Measurements from ENCODE around the gene PCDH19.
"Not testable (repeated sequence)": the region's sequence is repeated elsewhere in the genome, so short reads cannot be mapped to it uniquely, and the experiment has no call there.

The PCDH19 gene, protein sequence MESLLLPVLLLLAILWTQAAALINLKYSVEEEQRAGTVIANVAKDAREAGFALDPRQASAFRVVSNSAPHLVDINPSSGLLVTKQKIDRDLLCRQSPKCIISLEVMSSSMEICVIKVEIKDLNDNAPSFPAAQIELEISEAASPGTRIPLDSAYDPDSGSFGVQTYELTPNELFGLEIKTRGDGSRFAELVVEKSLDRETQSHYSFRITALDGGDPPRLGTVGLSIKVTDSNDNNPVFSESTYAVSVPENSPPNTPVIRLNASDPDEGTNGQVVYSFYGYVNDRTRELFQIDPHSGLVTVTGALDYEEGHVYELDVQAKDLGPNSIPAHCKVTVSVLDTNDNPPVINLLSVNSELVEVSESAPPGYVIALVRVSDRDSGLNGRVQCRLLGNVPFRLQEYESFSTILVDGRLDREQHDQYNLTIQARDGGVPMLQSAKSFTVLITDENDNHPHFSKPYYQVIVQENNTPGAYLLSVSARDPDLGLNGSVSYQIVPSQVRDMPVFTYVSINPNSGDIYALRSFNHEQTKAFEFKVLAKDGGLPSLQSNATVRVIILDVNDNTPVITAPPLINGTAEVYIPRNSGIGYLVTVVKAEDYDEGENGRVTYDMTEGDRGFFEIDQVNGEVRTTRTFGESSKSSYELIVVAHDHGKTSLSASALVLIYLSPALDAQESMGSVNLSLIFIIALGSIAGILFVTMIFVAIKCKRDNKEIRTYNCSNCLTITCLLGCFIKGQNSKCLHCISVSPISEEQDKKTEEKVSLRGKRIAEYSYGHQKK (N-terminal part only)

DNA sequence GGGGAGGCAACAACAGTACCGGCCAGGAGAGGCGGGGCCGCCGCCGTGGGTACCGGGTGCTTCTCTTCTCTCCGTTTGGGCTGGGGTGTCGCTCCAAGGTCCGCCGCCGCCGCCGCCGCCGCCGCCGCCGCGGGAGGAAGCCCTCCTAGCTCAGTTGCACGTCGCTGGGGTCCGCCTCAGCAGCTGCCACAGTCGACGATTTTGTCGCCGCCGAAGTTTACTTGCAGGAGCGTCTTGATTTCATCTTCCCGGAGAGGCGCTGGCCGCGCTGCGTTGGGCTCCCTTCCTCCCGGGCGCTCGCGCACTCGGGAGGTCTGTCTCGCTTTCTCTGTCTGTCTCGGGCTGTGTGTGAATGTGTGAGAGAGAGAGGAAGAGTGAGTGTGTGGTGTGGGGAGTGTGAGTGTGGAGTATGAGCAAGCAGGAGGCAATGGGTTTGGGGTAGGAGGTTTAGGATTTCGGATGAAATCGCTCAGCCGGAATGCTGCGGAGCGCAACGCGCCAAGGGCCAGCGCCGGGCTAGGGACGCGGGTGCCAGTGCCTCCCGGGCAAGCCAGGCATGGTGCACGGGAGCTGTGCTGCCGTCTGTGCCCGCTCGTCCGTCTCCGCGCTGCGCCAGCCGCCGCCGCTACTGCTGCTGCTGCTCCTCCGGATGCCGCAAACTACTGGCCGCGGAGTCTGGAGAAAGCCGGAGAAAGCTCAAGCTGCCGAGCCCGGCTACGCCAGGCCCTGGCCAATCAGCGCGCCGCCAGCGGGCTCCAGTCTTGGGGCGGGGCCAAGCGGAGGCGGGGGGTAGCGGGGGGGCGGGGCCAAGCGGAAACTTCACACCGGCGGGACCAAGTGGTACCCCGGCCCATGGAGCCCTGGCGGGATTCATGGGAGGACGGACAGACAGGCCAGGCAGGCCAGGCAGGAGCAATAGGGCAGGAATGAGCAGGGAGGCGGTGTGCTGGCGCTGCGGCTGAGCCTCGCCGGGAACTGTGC, at the start of gene PCDH19:
Gene PCDH19 (minus strand): TSS at position 664 of the 981 bp plus-strand sequence. CDS start 1,676 bp downstream, outside the sequence.
- peak; percentile 39 for DNase-seq (ENCODE audit: low spot score)

DNA sequence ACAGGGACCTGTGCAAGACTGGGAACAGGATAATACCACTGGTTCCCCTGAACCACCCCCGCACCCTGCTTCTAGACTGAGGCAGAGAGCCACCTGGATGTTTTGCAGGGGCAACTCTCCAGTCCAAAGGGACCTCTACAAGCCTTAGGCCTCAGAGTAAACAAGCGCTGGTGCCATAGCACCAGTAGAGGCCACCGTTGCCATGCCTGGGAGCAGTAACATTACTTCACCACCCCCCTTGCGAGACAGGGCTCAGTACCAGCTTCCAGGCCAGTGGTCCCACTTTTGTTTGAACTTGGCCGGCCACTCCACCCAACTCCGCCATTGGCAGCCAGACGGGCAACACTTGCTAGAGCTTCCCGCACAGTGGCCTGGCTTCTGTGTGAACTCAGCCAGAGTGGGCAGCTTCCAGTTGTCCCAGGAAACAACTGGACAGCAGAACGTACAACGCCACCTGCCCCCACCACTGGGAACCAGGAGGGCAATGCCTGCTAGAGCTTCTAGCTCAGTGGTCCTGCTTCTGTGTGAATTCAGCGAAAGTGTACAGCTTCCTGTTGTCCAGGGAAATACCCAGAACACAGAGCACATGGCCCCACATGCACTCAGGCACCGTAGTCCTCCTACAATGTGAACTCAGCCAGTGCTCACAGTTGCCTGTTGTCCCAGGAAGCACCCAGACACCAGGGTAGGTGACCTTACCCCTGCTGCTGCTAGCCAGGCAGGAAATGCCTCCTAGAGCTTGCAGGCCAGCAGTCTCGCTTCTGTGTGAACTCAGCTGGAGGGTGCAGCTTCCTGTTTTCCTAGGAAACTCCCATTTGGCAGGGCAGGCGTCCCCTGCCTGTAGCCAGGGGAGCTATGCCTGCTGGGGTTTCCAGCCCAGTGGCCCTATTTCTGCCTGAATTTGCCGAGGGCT, 39.9 kb upstream of the PCDH19 start:
- peak; percentile 3 for DNase-seq (ENCODE audit: low spot score)

DNA sequence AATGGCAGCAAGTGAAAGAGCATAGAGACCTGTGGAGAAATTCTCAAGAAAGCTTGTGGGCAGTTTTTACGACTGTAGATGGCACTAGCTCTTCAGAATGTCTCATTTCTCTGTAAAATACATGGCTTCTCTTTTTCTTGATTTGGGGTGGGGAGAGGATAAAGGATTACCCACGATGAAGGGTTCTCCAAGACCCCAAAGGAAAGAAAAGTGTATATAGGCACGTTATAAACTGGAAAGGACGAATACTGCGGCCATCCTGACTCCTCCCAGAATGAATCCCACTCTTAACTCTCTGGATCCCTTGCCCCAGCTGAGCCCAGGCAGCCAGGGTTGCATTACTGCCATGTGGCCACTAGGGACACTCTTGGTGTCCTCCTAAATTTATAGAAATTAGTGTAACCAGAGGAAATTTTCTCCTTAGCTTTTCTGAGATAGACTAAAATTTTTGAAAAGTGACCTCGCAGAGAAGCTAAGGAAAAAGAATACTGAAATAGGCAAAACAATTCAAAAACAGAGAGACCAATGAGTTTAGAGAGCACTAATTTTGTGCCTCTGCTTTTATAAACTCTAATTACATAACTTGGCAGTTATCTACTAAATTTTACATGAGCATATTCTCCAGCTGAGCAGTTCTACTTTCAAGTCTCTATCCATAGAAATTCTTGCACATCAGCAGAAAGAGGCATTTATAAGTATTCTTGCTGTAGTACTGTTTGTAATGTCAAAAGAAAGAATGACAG, 37.8 kb upstream of the PCDH19 start:
- DNase-seq (ENCODE audit: low spot score): peak; percentile 11

DNA sequence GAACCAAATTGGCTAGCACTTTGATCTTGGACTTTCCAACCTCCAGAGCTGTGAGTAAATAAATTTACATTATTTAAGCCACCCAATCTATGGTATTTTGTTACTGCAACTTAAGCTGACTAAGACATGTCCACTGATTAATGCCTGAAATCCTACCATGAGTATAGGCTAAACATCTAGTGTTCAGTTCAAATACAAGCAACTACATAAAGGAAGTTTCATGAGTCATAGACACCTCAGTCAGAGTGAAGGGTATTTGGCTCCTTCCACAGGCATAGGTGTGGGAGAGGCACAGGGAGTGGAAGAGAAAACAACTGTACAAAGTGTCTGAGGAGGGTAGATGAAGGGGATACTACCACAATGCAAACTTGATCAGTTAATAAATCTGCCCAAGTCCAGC, 35.5 kb upstream of the PCDH19 start:
- DNase-seq (ENCODE audit: low spot score): no peak

DNA sequence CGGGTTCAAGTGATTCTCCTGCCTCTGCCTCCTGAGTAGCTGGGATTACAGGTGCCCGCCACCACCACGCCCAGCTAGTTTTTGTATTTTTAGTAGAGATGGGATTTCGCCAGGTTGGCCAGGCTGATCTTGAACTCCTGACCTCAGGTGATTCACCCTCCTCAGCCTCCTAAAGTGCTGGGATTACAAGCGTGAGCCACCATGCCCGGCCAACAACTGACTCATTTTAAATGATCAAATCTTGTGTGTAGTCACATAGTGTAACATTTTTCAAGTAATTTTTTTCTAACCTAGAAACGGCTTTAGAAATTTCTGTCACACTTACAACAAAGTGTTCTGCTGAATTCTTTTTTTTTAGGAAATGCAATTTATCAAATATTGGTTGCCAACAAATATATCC, 31.2 kb upstream of the PCDH19 start:
- DNase-seq (ENCODE audit: low spot score): not testable (repeated sequence)

DNA sequence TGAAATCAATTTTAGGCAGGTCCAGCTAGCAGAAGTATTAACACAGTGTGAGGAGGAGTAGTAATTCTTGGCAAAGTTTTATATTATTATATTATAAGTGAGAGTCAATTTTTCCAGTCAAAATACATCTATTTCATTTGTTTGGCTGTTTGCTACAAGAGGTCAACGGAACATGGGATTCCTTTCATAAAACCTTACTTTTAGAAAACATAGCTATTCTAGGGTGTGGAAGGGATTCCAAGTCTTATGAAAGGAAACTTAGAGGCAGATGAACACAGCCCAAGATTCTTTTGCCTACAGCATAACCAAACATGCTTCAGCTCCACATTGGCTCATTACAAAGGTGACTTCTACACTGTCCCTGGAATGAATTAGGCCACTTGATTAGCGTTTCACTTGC, 29.9 kb upstream of the PCDH19 start:
- no peak for DNase-seq (ENCODE audit: low spot score)

DNA sequence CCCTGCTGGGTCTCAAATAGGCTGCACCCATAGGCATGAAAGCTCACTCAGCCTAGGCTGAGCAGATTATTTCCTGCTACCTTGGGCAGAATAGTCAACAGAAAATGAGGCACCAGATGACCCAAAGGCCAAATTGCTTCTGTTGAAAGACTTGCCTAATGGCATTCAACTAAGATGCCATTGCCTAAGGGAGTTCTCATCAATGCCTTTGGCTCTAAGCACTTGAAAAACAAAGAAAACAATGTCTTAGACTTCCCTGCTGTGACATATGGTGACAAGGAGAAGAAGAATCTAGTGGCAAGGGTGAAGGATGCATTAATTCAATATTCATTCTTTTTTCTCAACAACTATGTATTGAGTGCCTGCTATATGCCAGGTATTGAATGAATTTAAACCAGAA, 25.7 kb upstream of the PCDH19 start:
- DNase-seq (ENCODE audit: low spot score): no peak

DNA sequence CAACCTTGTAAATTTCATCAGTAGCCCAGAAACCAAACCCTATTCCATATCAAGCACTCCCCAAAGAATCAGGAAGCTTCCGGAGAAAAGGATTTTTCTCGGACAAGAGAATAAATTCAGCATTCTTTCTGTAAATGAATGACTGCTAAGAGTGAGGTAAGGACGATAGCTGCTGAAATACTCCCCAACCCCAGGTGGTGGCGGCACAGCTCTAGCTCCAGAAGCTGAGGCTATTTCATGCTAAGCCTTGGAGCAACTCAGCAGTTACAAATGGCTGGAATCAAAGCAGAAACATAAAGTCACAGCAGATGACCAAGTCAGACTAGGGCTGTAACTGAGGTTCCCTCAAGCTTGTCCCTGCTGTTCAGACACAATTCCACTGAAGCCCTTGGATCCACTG, 13.9 kb upstream of the PCDH19 start:
- no peak for DNase-seq (ENCODE audit: low spot score)

DNA sequence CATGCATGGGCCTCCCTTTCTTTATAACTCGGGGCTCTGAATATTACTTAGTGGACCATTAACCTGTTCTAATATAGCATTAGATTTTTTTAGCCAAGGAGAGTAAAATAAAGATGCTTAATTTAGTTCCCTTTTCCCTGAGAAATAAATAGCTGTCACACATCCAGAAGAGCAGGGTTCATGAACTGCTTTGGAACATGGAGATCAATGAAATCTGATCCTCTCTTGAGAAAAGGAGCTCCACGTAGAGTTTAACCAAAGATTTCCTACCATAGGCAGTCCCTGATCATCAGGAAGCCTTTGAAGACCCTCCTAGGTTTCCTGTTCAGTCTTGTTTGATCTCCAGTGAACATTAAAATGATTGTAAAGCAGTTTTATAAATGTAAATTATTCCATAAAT, 8.5 kb upstream of the PCDH19 start:
- no peak for DNase-seq (ENCODE audit: low spot score)

DNA sequence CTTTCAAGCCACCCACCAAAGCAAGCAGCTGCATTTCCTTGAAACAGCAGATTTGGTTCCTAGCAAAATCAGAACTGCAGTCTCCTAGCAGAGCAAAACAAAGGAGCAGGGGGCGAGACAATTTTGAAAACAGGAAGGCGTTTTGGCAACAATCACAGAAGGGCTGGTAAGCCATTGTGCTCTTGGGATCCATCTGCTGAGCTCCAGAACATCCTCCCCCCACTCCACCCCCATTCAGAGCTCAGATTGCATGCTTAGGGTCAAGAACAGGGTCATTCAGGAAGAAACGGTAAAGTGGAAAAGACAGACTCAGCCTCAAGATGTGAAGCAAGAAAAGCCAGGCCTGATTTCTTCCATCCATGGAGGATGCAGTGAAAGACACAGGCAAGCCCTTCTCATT, 7.6 kb upstream of the PCDH19 start:
- DNase-seq (ENCODE audit: low spot score): no peak

DNA sequence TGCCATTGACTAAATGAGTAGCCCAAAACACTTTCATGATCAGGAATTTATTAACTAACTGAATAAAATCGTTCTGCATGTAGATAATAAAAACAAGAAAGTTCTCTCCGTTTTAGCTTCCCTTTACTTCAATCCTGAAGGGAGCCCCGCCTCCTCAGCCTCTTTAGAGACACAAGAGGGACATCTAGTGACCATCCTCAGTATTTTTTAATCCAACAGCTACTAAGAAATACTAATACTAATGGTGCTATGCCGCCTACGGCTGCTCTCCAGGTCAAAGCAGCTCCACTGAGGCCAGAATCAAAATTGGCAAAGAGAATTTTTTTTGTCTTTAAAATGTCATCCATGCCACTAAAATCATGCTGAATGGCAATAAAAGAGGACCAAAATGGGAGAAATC, 3.2 kb upstream of the PCDH19 start:
- DNase-seq (ENCODE audit: low spot score): peak; percentile 51

DNA sequence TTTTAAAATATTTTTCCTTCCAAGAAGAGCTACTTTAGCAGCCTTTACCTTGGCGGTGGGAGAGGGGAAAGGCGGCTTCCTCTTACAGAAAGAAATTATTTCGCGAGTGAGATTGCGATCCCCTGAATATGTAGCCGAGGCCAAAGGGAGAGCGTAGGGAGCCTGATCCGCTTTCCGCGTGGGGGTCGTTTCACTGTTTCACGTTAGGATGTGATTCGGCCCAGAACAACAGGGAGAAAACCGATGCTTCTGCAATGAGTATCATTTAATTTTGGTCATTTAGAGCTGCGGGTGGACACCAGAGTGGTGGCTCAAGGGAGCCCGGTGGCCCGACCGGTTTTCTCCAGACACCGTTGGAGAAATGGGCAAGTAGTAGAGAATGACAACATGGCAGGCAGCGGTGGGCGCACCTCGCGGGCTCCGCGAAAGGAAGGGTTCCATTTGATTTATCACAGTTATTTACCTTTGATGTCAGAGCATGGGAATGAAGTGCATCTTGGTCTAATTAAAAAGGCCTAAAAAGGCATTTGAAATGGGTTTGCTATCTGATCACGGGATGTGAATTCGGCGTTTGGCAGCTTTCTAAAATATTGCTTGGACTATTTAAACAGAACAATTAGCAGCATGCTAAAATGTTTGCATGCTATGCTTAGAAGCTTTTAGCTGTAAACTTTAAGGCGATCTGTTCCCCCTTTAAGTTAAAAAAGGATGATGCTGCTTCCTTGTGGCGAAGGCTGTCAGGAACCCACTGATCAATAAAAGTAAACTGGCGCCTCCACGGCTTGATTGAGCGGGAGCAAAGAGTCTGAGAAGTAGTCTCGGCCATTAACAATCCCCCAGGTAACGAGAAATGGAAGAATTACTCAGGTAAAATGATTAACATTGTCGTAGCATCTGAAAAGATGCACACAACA, 2.0 kb upstream of the PCDH19 start:
- no peak for DNase-seq (ENCODE audit: low spot score)

DNA sequence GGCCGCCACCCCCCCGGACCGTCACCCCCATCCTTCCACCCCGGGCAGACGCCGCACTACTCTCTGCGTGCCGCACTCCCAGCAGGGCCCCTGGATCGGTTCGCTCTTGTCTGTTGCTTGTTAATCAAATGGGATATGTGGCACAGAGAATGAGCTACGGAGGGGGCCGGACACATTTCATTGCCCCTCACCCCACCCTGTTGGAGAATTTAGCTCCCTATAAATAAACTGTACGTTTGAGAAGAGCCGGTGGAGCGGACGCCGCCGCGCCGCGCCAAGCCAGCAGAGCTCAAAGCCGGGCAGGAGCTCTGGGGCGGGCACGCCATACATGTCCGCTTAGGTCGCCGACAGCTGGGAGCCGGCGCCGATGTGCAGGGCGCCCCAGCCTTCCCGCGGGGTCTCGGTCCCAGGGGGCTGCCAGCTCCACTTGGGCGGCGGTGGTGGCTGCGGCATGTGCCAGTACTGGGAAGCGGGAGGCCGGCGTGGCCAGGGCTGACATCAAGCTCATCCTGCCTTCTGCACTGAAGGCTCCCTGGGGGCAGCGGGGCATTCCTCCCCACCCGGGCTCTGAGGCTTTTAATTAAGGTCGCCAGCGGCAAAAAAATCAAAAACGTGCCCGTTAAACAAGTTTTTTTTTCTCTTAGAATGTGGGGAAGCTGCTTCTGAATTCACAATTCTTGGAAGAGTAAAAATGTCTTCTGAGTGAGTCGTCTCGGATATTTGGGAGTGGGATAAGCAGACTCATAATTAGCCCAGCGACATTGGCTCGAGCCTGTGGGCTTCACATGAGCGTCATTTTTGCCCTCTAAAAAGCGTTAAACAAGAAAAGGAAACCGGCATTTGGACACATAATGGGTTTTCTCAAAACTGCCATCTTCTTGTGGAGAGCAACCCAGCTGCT, 1.1 kb upstream of the PCDH19 start:
- no peak for DNase-seq (ENCODE audit: low spot score)

DNA sequence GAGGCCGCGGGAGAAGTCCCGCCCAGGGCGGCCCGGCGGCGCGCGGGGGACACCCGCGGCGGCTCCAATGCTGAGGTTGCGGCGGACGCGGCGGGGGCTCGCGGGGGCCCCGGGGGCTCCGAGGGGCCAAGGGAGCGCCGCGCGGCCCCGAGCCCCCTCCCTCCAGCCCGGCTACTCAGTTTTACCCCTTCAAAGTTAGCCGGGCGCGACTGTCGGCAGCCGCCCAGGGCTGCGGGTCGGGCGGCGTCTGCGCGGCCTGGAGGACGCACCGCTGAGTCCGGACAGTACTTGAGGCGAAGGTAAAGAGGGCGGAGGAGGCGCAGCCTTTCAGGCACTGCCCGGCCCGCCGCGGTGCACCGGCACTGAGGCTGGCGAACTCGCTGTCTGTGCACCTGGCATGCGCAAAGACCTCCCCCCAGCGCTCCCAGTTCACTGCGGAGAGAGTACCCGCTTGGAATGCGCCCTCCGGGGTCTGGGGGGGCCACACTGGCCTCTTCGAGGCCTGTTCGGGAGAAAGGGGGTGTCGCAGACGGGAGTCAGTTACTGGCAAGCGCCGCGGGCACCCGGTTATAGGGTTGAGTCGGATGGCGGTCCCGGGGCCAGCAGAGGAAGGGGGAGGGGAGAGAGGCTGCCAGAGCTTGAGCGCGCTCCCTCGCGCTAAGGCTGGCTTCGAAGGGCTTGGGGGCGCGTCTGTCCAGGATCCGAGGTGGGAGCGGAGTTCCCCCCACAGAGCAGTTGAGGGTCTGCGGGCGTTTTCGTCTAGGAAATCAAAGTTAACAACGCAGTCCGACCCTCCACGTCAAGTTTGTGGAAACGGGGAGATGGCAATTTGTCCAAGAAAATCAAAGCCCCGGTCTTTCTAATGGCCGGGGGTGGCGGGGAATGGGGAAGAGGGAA, 1.1 kb downstream of the PCDH19 start:
- DNase-seq (ENCODE audit: low spot score): no peak

DNA sequence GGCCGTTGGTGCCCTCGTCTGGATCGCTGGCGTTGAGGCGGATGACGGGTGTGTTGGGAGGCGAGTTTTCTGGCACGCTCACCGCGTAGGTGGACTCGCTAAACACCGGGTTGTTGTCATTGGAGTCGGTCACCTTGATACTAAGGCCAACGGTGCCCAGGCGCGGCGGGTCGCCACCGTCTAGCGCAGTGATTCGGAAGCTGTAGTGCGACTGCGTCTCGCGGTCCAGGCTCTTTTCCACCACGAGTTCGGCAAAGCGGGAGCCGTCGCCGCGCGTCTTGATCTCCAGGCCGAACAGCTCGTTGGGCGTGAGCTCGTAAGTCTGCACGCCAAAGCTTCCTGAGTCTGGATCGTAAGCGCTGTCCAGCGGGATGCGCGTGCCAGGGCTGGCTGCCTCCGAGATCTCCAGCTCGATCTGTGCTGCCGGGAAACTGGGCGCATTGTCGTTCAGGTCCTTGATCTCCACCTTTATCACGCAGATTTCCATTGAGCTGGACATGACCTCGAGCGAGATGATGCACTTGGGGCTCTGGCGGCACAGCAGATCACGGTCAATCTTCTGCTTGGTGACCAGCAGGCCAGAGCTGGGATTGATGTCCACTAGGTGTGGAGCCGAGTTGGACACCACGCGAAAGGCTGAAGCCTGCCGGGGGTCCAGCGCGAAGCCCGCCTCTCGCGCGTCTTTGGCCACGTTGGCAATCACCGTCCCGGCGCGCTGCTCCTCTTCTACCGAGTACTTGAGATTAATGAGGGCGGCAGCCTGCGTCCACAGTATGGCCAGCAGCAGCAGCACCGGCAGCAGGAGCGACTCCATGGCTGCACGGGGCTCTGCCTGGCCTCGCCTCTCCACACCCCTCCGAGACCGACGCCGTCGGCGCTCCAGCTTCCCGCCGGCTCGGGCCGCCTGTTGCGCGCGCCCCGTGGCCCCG, 2.0 kb downstream of the PCDH19 start:
- no peak for DNase-seq (ENCODE audit: low spot score)

Data from globus pallidus (tissue), 1 donor.